ENCODE data around the gene STOML3. TPM values are rescaled to one million over a fixed set of nuclear protein-coding genes. Genes with fewer than 3 reads are reported as not detected.

Gene STOML3, protein sequence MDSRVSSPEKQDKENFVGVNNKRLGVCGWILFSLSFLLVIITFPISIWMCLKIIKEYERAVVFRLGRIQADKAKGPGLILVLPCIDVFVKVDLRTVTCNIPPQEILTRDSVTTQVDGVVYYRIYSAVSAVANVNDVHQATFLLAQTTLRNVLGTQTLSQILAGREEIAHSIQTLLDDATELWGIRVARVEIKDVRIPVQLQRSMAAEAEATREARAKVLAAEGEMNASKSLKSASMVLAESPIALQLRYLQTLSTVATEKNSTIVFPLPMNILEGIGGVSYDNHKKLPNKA
- total RNA-seq, result not detected

DNA sequence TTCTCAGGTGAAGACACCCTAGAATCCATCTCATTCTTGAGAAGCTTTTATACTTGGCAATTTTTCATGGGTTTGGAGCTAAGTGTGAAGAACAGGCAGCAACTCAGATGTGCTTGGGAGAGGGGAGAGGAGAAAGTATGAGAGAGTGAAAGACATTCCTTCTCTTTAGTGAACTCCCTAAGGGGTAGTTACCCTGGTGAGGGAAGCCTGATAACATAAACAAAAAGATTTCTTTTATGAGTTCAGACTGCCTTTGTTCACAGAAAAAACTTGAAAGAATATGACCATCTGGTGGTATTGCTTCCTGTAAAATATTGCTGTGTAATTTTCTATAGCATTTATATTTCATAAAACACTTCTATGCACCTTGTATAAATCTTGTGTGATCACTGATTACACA lies at the start of gene STOML3:
STOML3 (minus strand) TSS at position 139 of the 400 bp plus-strand sequence; CDS start at position 29, 110 bp downstream.
- Histone ChIP-seq H3K9me3 (no peaks in the 10 kb centered on the region), H3K27me3 (no peaks in the 10 kb centered on the region), H3K36me3 (no peaks in the 10 kb centered on the region), H3K4me1 (no peaks in the 10 kb centered on the region), H3K4me3 (no peak within 1 kb of the TSS), H3K27ac (no peak within 1 kb of the TSS)
- TF ChIP-seq EP300 (IDR thresholded peaks at IDR 0.05), result no peak
- no peak for ATAC-seq

DNA sequence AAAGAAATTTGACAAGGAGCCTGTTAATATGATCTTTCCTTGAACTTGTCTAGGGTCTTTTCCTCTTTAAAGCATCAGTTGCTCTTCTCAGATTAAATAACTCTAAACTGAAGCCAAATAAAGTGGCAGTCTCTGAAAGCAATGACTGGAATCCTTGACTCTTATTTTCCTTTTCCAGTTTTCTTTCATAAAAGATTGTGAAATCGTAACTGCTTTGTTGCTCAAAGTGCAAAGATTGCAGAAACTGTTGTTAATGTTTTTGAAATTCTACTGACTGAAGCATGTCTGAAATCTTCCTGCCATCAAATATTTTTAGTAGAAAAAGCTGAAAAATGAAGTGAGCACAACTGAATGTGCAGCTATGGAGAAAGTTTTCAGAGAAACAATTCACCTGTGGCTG lies 49.6 kb upstream of the STOML3 start:
- ATAC-seq, result no peak
- Histone ChIP-seq H3K9me3 (no peaks in the 10 kb centered on the region), H3K36me3 (peaks cover 0 to 21% of the 10 kb centered on the region in 2 donors), H3K27me3 (no peaks in the 10 kb centered on the region), H3K4me1 (peaks cover 7 to 50% (median 15%) of the 10 kb centered on the region in 3 donors), H3K27ac (no peak overlapping the region), H3K4me3 (no peak overlapping the region)
- no peak for TF ChIP-seq EP300 (IDR thresholded peaks at IDR 0.05)
- no peak for TF ChIP-seq POLR2AphosphoS5 (IDR thresholded peaks at IDR 0.05)
- TF ChIP-seq POLR2A (IDR thresholded peaks at IDR 0.05), result no peak
- TF ChIP-seq, protein P1, sequence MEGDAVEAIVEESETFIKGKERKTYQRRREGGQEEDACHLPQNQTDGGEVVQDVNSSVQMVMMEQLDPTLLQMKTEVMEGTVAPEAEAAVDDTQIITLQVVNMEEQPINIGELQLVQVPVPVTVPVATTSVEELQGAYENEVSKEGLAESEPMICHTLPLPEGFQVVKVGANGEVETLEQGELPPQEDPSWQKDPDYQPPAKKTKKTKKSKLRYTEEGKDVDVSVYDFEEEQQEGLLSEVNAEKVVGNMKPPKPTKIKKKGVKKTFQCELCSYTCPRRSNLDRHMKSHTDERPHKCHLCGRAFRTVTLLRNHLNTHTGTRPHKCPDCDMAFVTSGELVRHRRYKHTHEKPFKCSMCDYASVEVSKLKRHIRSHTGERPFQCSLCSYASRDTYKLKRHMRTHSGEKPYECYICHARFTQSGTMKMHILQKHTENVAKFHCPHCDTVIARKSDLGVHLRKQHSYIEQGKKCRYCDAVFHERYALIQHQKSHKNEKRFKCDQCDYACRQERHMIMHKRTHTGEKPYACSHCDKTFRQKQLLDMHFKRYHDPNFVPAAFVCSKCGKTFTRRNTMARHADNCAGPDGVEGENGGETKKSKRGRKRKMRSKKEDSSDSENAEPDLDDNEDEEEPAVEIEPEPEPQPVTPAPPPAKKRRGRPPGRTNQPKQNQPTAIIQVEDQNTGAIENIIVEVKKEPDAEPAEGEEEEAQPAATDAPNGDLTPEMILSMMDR (IDR thresholded peaks at IDR 0.05), result no peak
- 35 to 64% methylated on average over 1 of the region's 1 CpG for WGBS, 2 donors (ENCODE audit: low coverage in 1 of 2)

DNA sequence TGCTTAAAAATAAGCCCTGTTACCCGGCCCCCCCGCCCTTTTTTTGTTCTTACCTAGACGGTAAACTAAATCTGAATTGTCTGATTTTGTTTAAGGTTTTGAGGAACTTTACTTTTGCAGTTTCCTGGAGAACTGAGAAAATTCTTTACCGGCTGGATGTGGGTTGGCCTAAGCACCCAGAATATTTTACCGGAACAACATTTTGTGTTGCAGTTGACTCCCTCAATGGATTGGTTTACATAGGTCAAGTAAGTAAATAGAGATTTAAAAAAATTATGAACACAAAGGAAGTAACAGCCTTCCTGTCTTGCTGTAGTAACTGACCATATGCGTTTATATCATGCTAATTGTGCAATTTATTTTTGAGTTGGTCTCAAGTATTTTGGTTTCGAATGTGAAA lies 48.4 kb upstream of the STOML3 start:
- WGBS, 2 donors (ENCODE audit: low coverage in 1 of 2), result 26 to 31% methylated on average over 7 of the region's 7 CpGs
- Histone ChIP-seq H3K27me3 (no peaks in the 10 kb centered on the region), H3K4me1 (peaks cover 7 to 62% (median 21%) of the 10 kb centered on the region in 3 donors), H3K9me3 (no peaks in the 10 kb centered on the region), H3K27ac (peak overlapping the region in 3 of 4 donors; percentile 50 to 90 (median 87)), H3K4me3 (peak overlapping the region; percentile 82 to 91), H3K36me3 (peaks cover 0 to 10% of the 10 kb centered on the region in 2 donors)
- ATAC-seq, result no peak
- TF ChIP-seq, protein P1 (IDR thresholded peaks at IDR 0.05), result no peak
- TF ChIP-seq POLR2AphosphoS5 (IDR thresholded peaks at IDR 0.05), result no peak

DNA sequence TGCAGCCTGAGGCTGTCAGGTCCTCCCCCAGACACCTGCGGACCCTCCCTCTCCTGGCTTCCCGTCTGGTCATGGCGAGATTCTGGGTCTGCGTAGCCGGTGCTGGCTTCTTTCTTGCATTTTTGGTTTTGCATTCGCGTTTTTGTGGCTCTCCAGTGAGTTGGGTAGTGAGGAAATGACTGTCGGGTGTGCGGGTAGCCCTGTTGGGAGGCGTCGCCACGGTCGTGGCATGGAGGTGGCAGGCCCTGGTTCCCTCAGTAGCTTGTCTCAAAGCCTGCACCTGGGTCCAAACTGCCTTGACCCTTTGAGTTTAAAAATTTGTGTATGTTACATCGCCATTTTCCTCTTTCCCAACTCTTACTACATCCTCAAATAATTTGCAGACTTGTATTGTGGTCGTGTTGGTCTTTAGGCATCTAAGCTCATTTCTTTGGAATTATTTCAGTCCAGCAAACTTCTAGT lies 48.0 kb upstream of the STOML3 start:
- H3K36me3 ChIP-seq, result peaks cover 0 to 5% of the 10 kb centered on the region in 2 donors
- 1 to 3% methylated on average over 7 to 10 of the region's 15 CpGs for WGBS, 2 donors (ENCODE audit: low coverage in 1 of 2)
- H3K27ac ChIP-seq, result peak overlapping the region; percentile 50 to 90 (median 86)
- ATAC-seq, result peak; percentile 2
- no peaks in the 10 kb centered on the region for H3K9me3 ChIP-seq
- peaks cover 7 to 64% (median 21%) of the 10 kb centered on the region in 3 donors for H3K4me1 ChIP-seq
- no peak for TF ChIP-seq POLR2A (IDR thresholded peaks at IDR 0.05)
- TF ChIP-seq, protein P1 (IDR thresholded peaks at IDR 0.05), result no peak
- TF ChIP-seq POLR2AphosphoS5 (IDR thresholded peaks at IDR 0.05), result no peak
- TF ChIP-seq EP300 (IDR thresholded peaks at IDR 0.05), result no peak
- peak overlapping the region; percentile 82 to 91 for H3K4me3 ChIP-seq
- H3K27me3 ChIP-seq, result no peaks in the 10 kb centered on the region

DNA sequence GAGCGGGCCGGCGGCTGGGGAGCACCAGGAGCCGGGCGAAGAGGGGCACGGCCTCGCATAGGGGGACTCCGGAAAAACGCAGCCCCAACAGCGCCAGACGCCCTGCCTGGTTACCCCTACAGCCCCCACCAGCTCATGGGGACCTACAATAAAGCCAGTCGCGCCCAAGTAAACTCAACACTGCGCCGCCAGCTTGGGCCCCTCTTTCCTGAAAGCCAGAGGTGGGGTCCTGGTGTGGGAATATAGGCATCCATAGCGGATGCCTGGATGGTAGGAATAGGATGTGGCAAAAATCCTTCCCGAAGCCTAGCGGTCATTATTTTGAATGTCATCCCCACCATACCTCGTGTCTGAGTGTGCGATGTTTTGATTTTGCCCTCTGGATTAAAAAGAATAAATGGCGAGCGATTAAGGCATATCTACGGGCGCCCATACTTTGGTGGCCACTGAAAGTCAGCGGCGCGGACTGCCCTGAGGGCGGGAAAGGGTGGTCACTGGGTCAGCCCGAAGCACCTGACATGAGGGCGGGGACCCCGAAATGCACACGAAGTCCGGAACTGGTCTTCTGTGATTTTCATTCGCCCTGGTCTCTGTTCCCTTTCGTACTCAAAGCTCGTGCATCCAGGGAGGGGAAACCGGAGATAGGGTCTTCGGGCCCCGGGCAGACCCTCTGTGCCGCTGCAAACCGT lies 47.4 kb upstream of the STOML3 start, which contains the start of the genes NHLRC3 and PROSER1:
NHLRC3 (plus strand) TSS at position 577 of the 689 bp plus-strand sequence. CDS start 184 bp downstream, outside the sequence.
PROSER1 (minus strand) TSS at position 210 of the 689 bp plus-strand sequence. CDS start 847 bp downstream, outside the sequence.
- H3K4me3 ChIP-seq, result peak within 1 kb of the TSS; percentile 82 to 91

More for the DNA sequence above, 47.4 kb upstream of the STOML3 start, which contains the start of the genes NHLRC3 and PROSER1:
- Histone ChIP-seq H3K27me3 (no peaks in the 10 kb centered on the region), H3K36me3 (no peaks in the 10 kb centered on the region), H3K4me1 (peaks cover 7 to 64% (median 21%) of the 10 kb centered on the region in 3 donors), H3K27ac (peak within 1 kb of the TSS; percentile 50 to 90 (median 86)), H3K9me3 (no peaks in the 10 kb centered on the region)
- peak; percentile 97 for ATAC-seq
- 0 to 2% methylated on average over 8 to 9 of the region's 41 CpGs for WGBS, 2 donors (ENCODE audit: low coverage in 1 of 2)
- TF ChIP-seq, protein P1 (IDR thresholded peaks at IDR 0.05), result peak in 1 of 4 experiments; percentile 9
- TF ChIP-seq POLR2A (IDR thresholded peaks at IDR 0.05), result peak in 1 of 2 donors; percentile 11
- no peak for TF ChIP-seq EP300 (IDR thresholded peaks at IDR 0.05)
- peak; percentile 49 for TF ChIP-seq POLR2AphosphoS5 (IDR thresholded peaks at IDR 0.05)

Data from gastroesophageal sphincter (tissue), 4 donors.